Parathyroid adenoma (tissue), 2 donors: ENCODE measurements around the gene EN2.

Experiments
- H2AFZ ChIP-seq: fragments of 300-600 bp; sonication (generic); one replicate; pipeline ENCODE4 v1.7.0; 2017; ENCODE audit warnings: antibody characterized with exemption, mild to moderate bottlenecking
- H3K27ac ChIP-seq: fragments of 300-600 bp; sonication (generic); one replicate; pipeline ENCODE4 v1.7.0; 2017
- H3K27me3 ChIP-seq: fragments of 300-600 bp; sonication (generic); one replicate; pipeline ENCODE4 v1.7.0; 2017; ENCODE audit warnings: low read length; ENCODE audit not compliant: control insufficient read depth, insufficient read depth
- H3K36me3 ChIP-seq: fragments of 300-600 bp; sonication (generic); one replicate; pipeline ENCODE4 v1.7.0; 2017; ENCODE audit warnings: low read length; ENCODE audit not compliant: control insufficient read depth, insufficient read depth
- H3K4me1 ChIP-seq: fragments of 300-600 bp; sonication (generic); one replicate; pipeline ENCODE4 v1.7.0; 2017; ENCODE audit warnings: control low read depth
- H3K4me2 ChIP-seq: fragments of 300-600 bp; sonication (generic); one replicate; pipeline ENCODE4 v1.7.0; 2017; ENCODE audit warnings: low read length
- H3K4me3 ChIP-seq: fragments of 300-600 bp; sonication (generic); one replicate; pipeline ENCODE4 v1.7.0; 2017; ENCODE audit warnings: low read depth, low read length
- H3K79me2 ChIP-seq: fragments of 300-600 bp; sonication (generic); one replicate; pipeline ENCODE4 v1.7.0; 2017; ENCODE audit warnings: control low read depth
- H3K9ac ChIP-seq: fragments of 300-600 bp; sonication (generic); one replicate; pipeline ENCODE4 v1.7.0; 2017; ENCODE audit warnings: mild to moderate bottlenecking
- H3K9me3 ChIP-seq: fragments of 300-600 bp; sonication (generic); one replicate; pipeline ENCODE4 v1.7.0; 2017; ENCODE audit warnings: low read length; ENCODE audit not compliant: control insufficient read depth
- TF ChIP-seq, protein P1 (sequence below): fragments of 300-600 bp; sonication (generic); IDR thresholded peaks from one replicate; pipeline ENCODE4 v1.7.0; 2017; ENCODE audit warnings: antibody characterized with exemption, mild to moderate bottlenecking
- donor health status: primary hyperparathyroidism.

The EN2 gene

DNA sequence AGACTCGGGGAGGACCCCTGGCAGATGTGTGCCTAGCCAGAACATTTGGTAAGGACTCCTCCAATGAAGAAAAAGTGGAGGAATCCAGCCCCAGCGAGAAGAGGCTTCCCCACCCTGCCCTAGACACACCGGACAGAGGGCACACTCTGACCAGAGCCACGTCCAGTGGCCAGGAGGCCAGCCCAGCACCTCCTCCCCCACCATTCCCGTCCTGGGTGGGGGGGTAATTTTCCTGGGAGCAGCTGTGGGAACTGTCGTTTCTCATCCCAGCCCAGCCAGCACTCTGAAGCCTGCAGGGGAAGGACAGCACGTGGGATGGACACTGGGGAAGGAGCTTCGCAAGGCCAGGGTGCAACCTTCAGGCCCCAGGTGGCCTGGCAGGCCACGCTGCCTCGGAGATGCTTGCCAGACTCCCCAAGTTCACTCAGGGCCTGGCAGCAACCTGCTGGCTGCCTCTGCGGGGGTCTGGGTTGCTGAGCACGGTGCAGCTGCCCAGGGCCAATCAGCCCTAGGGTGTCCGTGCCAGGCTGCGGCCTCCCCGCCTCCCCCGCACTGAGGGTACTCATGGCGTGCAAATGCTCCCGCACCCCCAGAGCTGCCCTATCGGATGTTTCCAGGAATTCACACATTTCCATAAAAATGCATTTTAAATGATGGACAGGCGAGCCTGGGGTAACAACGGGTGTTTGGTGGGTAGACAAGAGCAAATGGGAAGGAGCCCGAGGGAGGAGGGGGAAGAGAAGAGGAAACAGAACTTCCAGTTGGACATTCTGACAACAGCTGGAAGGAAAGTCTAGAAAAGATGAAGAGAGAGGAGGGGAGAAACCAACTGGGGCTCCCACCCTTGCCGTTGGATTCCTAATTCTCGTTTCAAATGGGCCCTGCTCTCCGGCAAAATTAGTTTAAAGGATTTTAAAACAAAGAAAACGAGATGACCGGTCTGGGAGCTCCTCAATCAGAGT is 1.9 kb upstream of the EN2 start:
- Histone ChIP-seq H3K4me3 (no peak overlapping the region), H3K4me1 (peaks cover 4% of the 10 kb centered on the region), H3K9ac (no peak overlapping the region), H3K79me2 (no peaks in the 10 kb centered on the region), H2AFZ (no peak overlapping the region), H3K27me3 (peaks cover 21% of the 10 kb centered on the region), H3K36me3 (no peaks in the 10 kb centered on the region), H3K4me2 (no peak overlapping the region), H3K27ac (no peak overlapping the region), H3K9me3 (no peaks in the 10 kb centered on the region)
- TF ChIP-seq, protein P1, sequence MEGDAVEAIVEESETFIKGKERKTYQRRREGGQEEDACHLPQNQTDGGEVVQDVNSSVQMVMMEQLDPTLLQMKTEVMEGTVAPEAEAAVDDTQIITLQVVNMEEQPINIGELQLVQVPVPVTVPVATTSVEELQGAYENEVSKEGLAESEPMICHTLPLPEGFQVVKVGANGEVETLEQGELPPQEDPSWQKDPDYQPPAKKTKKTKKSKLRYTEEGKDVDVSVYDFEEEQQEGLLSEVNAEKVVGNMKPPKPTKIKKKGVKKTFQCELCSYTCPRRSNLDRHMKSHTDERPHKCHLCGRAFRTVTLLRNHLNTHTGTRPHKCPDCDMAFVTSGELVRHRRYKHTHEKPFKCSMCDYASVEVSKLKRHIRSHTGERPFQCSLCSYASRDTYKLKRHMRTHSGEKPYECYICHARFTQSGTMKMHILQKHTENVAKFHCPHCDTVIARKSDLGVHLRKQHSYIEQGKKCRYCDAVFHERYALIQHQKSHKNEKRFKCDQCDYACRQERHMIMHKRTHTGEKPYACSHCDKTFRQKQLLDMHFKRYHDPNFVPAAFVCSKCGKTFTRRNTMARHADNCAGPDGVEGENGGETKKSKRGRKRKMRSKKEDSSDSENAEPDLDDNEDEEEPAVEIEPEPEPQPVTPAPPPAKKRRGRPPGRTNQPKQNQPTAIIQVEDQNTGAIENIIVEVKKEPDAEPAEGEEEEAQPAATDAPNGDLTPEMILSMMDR = no peak

DNA sequence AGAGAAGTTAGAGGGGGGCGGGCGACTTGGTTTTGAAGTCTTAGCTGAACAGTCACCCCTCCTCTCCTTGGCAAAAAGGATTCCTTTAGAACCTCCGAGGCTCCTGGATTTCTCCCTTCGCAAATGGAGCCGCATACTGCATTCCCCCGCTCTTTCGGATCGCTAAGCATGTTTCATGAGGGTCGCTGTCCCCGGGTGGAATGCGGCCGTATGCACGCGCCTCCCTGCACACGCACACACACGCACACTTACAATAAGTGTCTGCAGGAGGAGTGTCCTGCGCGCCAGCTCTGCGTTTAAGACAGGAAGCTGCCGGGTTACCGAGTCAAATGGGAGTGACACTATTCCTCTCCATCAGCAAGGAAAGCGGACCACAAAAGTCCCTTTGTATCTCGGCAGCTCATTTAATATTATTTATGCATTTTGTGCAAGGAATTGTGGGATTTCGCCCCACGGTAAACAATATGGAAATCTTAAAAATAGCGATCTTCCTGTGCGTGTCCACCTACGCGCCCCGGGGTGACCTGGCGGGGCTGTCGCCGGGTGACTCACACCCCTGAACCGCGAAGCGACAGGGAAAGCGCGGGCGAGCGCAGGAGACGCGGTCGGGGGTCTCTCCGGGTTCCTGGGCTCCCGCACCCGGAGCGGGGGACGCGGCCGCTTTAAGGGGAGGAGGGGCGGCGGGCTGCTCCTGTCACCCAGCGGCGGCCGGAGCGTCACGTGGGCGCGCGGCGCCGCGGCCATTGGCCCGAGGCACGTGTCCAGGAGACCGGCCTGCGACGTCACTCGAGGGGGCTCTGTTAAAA is 988 bp upstream of the EN2 start:
- Histone ChIP-seq H3K9me3 (no peaks in the 10 kb centered on the region), H3K4me1 (peaks cover 4% of the 10 kb centered on the region), H2AFZ (peak overlapping the region; percentile 75), H3K79me2 (no peaks in the 10 kb centered on the region), H3K36me3 (no peaks in the 10 kb centered on the region), H3K9ac (no peak overlapping the region), H3K4me3 (peak overlapping the region; percentile 8), H3K27ac (no peak overlapping the region), H3K27me3 (peaks cover 25% of the 10 kb centered on the region), H3K4me2 (peak overlapping the region; percentile 64)
- TF ChIP-seq, protein P1 = no peak

DNA sequence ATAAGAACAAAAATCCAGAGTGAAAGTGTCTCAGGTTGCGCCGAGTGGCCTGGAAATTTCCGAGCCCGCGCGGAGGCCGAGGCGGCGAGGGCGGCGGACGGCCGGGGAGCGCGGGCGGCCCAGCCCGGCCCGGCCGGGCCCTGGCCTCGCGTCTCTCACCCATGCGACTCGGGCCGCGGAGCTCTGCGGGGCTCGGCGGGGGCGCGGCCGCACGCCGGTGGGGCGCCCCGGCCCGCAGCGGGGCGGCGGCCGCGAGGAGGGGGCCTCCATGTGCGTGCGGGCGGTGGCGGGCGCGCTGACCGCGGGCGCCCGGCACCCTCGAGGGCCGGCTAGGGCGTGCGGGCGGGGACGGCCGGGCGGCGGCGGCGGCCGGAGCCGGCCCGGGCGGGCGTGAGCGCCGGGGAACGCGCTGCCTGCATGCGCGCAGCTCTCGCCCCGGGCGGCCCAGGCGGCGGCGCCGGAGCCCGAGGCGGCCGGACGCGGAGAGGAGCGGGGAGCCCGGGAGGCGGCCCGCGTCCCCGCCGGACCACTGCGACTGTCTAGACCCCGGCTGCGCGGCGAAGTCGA is 302 bp upstream of the EN2 start:
- H3K79me2 ChIP-seq = no peaks in the 10 kb centered on the region
- no peak overlapping the region for H3K27ac ChIP-seq
- peaks cover 30% of the 10 kb centered on the region for H3K27me3 ChIP-seq
- H3K36me3 ChIP-seq = no peaks in the 10 kb centered on the region
- peaks cover 4% of the 10 kb centered on the region for H3K4me1 ChIP-seq
- TF ChIP-seq, protein P1 = no peak
- H3K9me3 ChIP-seq = no peaks in the 10 kb centered on the region
- H3K9ac ChIP-seq = no peak overlapping the region
- H3K4me2 ChIP-seq = peak overlapping the region; percentile 64
- H3K4me3 ChIP-seq = peak overlapping the region; percentile 8
- peak overlapping the region; percentile 75 for H2AFZ ChIP-seq

DNA sequence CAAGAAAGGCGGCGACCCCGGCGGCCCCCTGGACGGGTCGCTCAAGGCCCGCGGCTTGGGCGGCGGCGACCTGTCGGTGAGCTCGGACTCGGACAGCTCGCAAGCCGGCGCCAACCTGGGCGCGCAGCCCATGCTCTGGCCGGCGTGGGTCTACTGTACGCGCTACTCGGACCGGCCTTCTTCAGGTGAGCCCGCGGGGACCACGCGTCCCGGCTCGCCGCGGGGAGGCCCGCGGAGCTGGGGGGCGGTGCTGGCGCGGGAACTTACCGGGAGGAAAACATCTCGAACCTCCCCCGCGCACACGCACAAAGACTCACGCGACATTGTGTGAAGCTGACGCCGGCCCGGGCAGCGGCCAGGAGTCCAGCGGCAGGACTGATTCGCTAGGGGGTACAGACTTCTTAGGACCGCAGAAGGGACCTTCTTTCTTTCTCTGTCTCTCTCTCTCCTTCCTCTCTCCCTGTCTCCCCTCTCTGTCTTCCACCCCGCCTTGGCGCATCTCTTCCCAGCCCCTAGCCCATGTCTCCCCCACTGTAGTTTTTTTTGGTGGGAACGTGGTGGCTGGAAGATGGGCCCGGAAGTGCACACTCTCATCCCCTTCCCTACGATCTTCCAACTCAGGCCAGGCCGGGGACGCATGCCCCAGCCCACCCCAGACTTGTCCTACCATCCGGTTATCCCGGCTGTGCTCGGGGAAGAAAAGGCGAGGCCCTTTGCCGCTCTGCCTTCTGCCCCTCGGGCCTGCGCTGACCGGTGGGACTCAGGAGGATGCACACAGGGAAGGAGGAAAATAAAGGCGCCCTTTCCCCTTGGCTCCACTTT is 1.2 kb downstream of the EN2 start:
- H3K36me3 ChIP-seq = no peaks in the 10 kb centered on the region
- peaks cover 30% of the 10 kb centered on the region for H3K27me3 ChIP-seq
- no peak overlapping the region for H2AFZ ChIP-seq
- H3K9me3 ChIP-seq = no peaks in the 10 kb centered on the region
- TF ChIP-seq, protein P1 = no peak
- no peak overlapping the region for H3K4me2 ChIP-seq
- no peak overlapping the region for H3K27ac ChIP-seq
- peaks cover 4% of the 10 kb centered on the region for H3K4me1 ChIP-seq
- H3K4me3 ChIP-seq = no peak overlapping the region
- H3K79me2 ChIP-seq = no peaks in the 10 kb centered on the region
- no peak overlapping the region for H3K9ac ChIP-seq
